B cell (primary cell): Measurements from ENCODE around the gene ARFGAP1. TPM values are rescaled to one million over a fixed set of nuclear protein-coding genes. Genes with fewer than 3 reads are reported as not detected.

Experiments
- ATAC-seq: fragments of 200-7000 bp; cut with Tn5 transposase; one replicate; pipeline ENCODE4 v1.10.0; 2021; ENCODE audit warnings: low read depth, mild to moderate bottlenecking, moderate number of reproducible peaks, moderate library complexity
- CTCF ChIA-PET: fragments of 350-600 bp; sonication (Branson Sonifier 250); formaldehyde crosslinking; loops from one replicate; lab custom pipeline; 2021; ENCODE audit warnings: antibody characterized with exemption, inconsistent platforms; lab: Charles Lee
- POLR2A ChIA-PET: fragments of 350-600 bp; sonication (Branson Sonifier 250); formaldehyde crosslinking; loops from one replicate; lab custom pipeline; 2021; ENCODE audit warnings: antibody characterized with exemption; lab: Charles Lee
- DNase-seq: peaks from one replicate; pipeline ENCODE4 v3.0.0; 2013
- H2AFZ ChIP-seq: 2 replicates; pipeline ENCODE4 v1.6.1; 2012; ENCODE audit warnings: mild to moderate bottlenecking, low read depth, low read length; ENCODE audit not compliant: insufficient read depth, poor library complexity, severe bottlenecking
- H3K27ac ChIP-seq, 2 donors: 1 replicate in 1 of 2; 2 replicates in 1 of 2; pipeline ENCODE4 v1.5.1; 2012 to 2013; ENCODE audit warnings: low read length in 2 of 2, mild to moderate bottlenecking in 2 of 2, moderate library complexity in 1 of 2
- H3K27me3 ChIP-seq, 4 experiments: fragments of 200-600 bp in 1 of 4; sonication (generic) in 1 of 4; replicated peaks in 1 of 4; 1 replicate in 2 of 4; 2 replicates in 2 of 4; pipeline versions ENCODE4 v1.6.1 to v1.7.0; 2013 to 2016; ENCODE audit warnings: low read length in 3 of 4, mild to moderate bottlenecking in 2 of 4, mixed read lengths in 1 of 4, moderate library complexity in 1 of 4; ENCODE audit not compliant: insufficient read depth in 4 of 4, control insufficient read depth in 3 of 4; ENCODE audit errors: control extremely low read depth in 1 of 4
- H3K36me3 ChIP-seq, 2 experiments: replicated peaks in 1 of 2; 1 replicate in 1 of 2; 2 replicates in 1 of 2; pipeline versions ENCODE4 v1.6.1 to v1.7.1; 2013; ENCODE audit warnings: low read length in 1 of 2; ENCODE audit not compliant: insufficient read depth in 2 of 2, control insufficient read depth in 1 of 2; ENCODE audit errors: control extremely low read depth in 1 of 2, extremely low read depth in 1 of 2
- H3K4me1 ChIP-seq, 2 donors: fragments of 200-600 bp in 1 of 2; sonication (generic) in 1 of 2; 1 replicate in 1 of 2; 2 replicates in 1 of 2; pipeline versions ENCODE4 v1.5.1 to v1.6.1; 2013 to 2017; ENCODE audit warnings: low read length in 2 of 2; ENCODE audit not compliant: control insufficient read depth in 2 of 2, insufficient read depth in 2 of 2
- H3K4me2 ChIP-seq: replicated peaks from 2 replicates; pipeline ENCODE3; 2012; ENCODE audit warnings: mild to moderate bottlenecking, low read depth, low read length; ENCODE audit not compliant: poor library complexity, severe bottlenecking
- H3K4me3 ChIP-seq, 5 experiments: fragments of 200-600 bp in 1 of 5; sonication (generic) in 1 of 5; 1 replicate in 3 of 5; 2 replicates in 2 of 5; pipeline versions ENCODE4 v1.5.1 to v1.7.0; 2011 to 2016; ENCODE audit warnings: low read length in 4 of 5, mild to moderate bottlenecking in 4 of 5, low read depth in 2 of 5, control low read depth in 1 of 5, moderate library complexity in 1 of 5; ENCODE audit not compliant: insufficient read depth in 1 of 5; ENCODE audit errors: control extremely low read depth in 1 of 5, extremely low read depth in 1 of 5
- H3K79me2 ChIP-seq: fragments of 200-600 bp; sonication (generic); one replicate; pipeline ENCODE4 v1.6.0; 2016; ENCODE audit warnings: low read length; ENCODE audit not compliant: control insufficient read depth, insufficient read depth
- H3K9ac ChIP-seq: fragments of 200-600 bp; sonication (generic); 2 replicates; pipeline ENCODE4 v1.6.1; 2017; ENCODE audit warnings: mild to moderate bottlenecking, low read length, moderate library complexity
- H3K9me3 ChIP-seq, 3 donors: one replicate each; pipeline versions ENCODE4 v1.6.1 to v1.7.1; 2013; ENCODE audit warnings: low read length in 2 of 3; ENCODE audit not compliant: control insufficient read depth in 2 of 3, insufficient read depth in 1 of 3; ENCODE audit errors: control extremely low read depth in 1 of 3
- H4K20me1 ChIP-seq: 2 replicates; pipeline ENCODE4 v1.6.0; 2012; ENCODE audit warnings: mild to moderate bottlenecking, low read length; ENCODE audit not compliant: insufficient read depth, control insufficient read depth, poor library complexity, severe bottlenecking
- H3K27ac Mint-ChIP-seq: one replicate; pipeline ENCODE4 v1.8.0; 2021; ENCODE audit warnings: mixed read lengths
- H3K27me3 Mint-ChIP-seq: one replicate; pipeline ENCODE4 v1.8.0; 2021; ENCODE audit warnings: mixed read lengths
- H3K4me1 Mint-ChIP-seq: one replicate; pipeline ENCODE4 v1.8.0; 2021; ENCODE audit warnings: mixed read lengths
- H3K4me3 Mint-ChIP-seq: one replicate; pipeline ENCODE4 v1.8.0; 2021; ENCODE audit warnings: mixed read lengths
- H3K9me3 Mint-ChIP-seq: one replicate; pipeline ENCODE4 v1.8.0; 2022; ENCODE audit warnings: mixed read lengths; ENCODE audit not compliant: insufficient read depth
- CTCF ChIP-seq: fragments of 200-600 bp; IDR thresholded peaks from one replicate; pipeline ENCODE4 v1.8.0; 2022; ENCODE audit warnings: antibody characterized with exemption, mild to moderate bottlenecking
- EZH2 ChIP-seq: IDR thresholded peaks from 2 replicates; pipeline ENCODE4 v1.6.1; 2012; ENCODE audit warnings: borderline replicate concordance, low read depth, mild to moderate bottlenecking, moderate library complexity, low read length; ENCODE audit not compliant: insufficient read depth, poor library complexity, severe bottlenecking
- WGBS: methylation state at CpG from one replicate; pipeline ENCODE4 v1.1.5; 2013; ENCODE audit warnings: missing lambda C conversion rate; ENCODE audit not compliant: insufficient coverage; 5-methylcytosine and 5-hydroxymethylcytosine counted together
- intact Hi-C: fragments of 100-400 bp; cut with micrococcal nuclease; formaldehyde crosslinking; loops from one replicate; pipeline ENCODE4 v1.10.0; 2022
- polyA plus RNA-seq: library from polyadenylated mRNA; depleted of rRNA; stranded (reverse); fragments of >200 nt; gene quantifications from 2 replicates; pipeline ENCODE4 v1.2.3, GENCODE V29; 2012
- total RNA-seq, 2 donors: library from RNA; stranded (reverse); fragments of 120-200 nt in 1 of 2; gene quantifications; 1 replicate in 1 of 2; 2 replicates in 1 of 2; pipeline versions ENCODE4 v1.2.3 to v1.2.4, GENCODE V29; 2013 to 2022

The ARFGAP1 gene
- total and polyA plus RNA-seq, 2 donors (not counting 1 experiment from before 2014, with no cell fraction given) = 83.2 to 99.4 TPM

- H4K20me1 ChIP-seq = no peaks in the 10 kb centered on the region
- no peak overlapping the region for H3K4me2 ChIP-seq
- H3K36me3 ChIP-seq = no peaks in the 10 kb centered on the region
- H3K79me2 ChIP-seq = no peaks in the 10 kb centered on the region
- intact Hi-C loops = no loop called here
- Mint-ChIP-seq H3K4me1 (no peaks in the 10 kb centered on the region), H3K4me3 (no peak overlapping the region), H3K27ac (no peak overlapping the region), H3K27me3 (peaks cover 21% of the 10 kb centered on the region), H3K9me3 (no peaks in the 10 kb centered on the region)
- WGBS = 88% methylated on average over 9 of the region's 10 CpGs
- H3K4me1 ChIP-seq = peaks cover 3 to 5% of the 10 kb centered on the region in 2 donors
- no peak overlapping the region for H3K9ac ChIP-seq
- DNase-seq (no peak), ATAC-seq (no peak)
- H3K4me3 ChIP-seq = no peak overlapping the region
- no peak for TF ChIP-seq EZH2
- no peak for TF ChIP-seq CTCF
- ChIA-PET CTCF (no interaction called here), POLR2A (no interaction called here)
- H3K27ac ChIP-seq = no peak overlapping the region
- no peak overlapping the region for H2AFZ ChIP-seq
- H3K27me3 ChIP-seq = peaks cover 0 to 23% (median 3%) of the 10 kb centered on the region in 4 experiments
- H3K9me3 ChIP-seq = no peaks in the 10 kb centered on the region
Observed at GRCh38 chr20:63244468-63244867, 28.1 kb upstream of the ARFGAP1 start.

- TF ChIP-seq EZH2 (no peak), CTCF (no peak)
- H3K27me3 ChIP-seq = peaks cover 0 to 29% (median 4%) of the 10 kb centered on the region in 4 experiments
- POLR2A ChIA-PET = interaction anchor here (0.6 kb wide), 1 partner anchor 189 kb away, joined by 3 read pairs; no protein-coding TSS in a partner anchor
- ATAC-seq = no peak
- Mint-ChIP-seq H3K27me3 (peaks cover 33% of the 10 kb centered on the region), H3K27ac (no peak overlapping the region), H3K4me1 (peaks cover 1% of the 10 kb centered on the region), H3K4me3 (no peak overlapping the region), H3K9me3 (no peaks in the 10 kb centered on the region)
- no peaks in the 10 kb centered on the region for H3K36me3 ChIP-seq
- H4K20me1 ChIP-seq = no peaks in the 10 kb centered on the region
- no peaks in the 10 kb centered on the region for H3K79me2 ChIP-seq
- DNase-seq = no peak
- H2AFZ ChIP-seq = no peak overlapping the region
- no peaks in the 10 kb centered on the region for H3K9me3 ChIP-seq
- H3K9ac ChIP-seq = no peak overlapping the region
- H3K27ac ChIP-seq = no peak overlapping the region
- WGBS = 33% methylated on average over 44 of the region's 50 CpGs
- CTCF ChIA-PET = interaction anchor here (1.3 kb wide), 1 partner anchor 23 kb away, joined by 5 read pairs; no protein-coding TSS in a partner anchor
- no peak overlapping the region for H3K4me3 ChIP-seq
- peak overlapping the region; percentile 30 for H3K4me2 ChIP-seq
- peaks cover 3 to 5% of the 10 kb centered on the region in 2 donors for H3K4me1 ChIP-seq
- intact Hi-C loops = no loop called here
Observed at GRCh38 chr20:63246490-63247288, 25.9 kb upstream of the ARFGAP1 start.
